Measurements from ENCODE around the gene TMEM59.
"Not testable (repeated sequence)": the region's sequence is repeated elsewhere in the genome, so short reads cannot be mapped to it uniquely, and the experiment has no call there.

The TMEM59 gene

DNA sequence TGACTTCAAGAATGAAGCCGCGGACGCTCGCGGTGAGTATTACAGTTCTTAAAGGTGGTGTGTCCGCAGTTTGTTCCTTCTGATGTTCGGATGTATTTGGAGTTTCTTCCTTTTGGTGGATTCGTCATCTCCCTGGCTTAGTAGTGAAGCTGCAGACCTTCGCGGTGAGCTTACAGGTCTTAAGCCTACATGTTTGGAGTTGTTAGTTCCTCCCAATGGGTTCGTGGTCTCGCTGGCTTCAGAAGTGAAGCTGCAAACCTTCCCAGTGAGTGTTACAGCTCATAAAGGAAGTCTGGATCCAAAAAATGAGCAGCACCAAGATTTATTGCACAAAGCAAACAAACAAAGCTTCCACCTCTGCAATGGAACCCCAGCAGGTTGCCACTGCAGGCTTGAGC, 49.8 kb downstream of the TMEM59 start:
- FAIRE-seq, result no peak
- TF ChIP-seq, protein P1, sequence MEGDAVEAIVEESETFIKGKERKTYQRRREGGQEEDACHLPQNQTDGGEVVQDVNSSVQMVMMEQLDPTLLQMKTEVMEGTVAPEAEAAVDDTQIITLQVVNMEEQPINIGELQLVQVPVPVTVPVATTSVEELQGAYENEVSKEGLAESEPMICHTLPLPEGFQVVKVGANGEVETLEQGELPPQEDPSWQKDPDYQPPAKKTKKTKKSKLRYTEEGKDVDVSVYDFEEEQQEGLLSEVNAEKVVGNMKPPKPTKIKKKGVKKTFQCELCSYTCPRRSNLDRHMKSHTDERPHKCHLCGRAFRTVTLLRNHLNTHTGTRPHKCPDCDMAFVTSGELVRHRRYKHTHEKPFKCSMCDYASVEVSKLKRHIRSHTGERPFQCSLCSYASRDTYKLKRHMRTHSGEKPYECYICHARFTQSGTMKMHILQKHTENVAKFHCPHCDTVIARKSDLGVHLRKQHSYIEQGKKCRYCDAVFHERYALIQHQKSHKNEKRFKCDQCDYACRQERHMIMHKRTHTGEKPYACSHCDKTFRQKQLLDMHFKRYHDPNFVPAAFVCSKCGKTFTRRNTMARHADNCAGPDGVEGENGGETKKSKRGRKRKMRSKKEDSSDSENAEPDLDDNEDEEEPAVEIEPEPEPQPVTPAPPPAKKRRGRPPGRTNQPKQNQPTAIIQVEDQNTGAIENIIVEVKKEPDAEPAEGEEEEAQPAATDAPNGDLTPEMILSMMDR (IDR thresholded peaks at IDR 0.05; ENCODE audit: insufficient read depth, missing control alignments), result no peak
- DNase-seq (ENCODE audit: insufficient read length, low spot score), result no peak

DNA sequence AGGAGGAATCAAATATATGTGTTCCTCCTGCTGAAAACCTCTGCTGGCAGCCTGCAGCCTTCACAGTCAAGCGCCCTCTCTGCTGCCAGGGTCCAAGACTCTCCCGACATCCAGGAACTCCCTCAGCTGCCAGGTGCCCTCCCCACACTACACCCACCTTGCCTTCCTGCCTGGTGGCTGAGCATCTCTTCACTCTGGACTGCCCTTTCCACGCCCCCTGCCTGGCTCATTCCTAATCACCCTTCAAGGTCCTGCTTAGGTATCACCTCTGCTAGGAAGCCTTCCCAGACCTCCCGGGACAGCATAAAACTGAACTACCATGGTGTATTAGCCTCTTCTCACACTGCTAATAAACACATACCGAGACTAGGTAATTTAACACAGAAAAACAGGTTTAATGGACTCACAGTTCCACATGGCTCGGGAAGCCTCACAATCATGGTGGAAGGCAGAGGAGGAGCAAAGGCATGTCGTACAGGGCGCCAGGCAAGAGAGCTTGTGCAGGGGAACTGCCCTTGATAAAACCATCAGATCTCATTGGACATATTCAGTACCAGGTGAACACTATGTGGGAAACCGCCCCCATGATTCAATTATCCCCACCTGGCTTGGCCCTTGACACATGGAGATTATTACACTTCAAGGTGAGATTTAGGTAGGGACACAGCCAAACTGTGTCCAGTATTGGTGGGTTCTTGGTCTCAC, 50.3 kb downstream of the TMEM59 start:
- FAIRE-seq (no peak), DNase-seq (ENCODE audit: insufficient read length, low spot score) (no peak)
- TF ChIP-seq, protein P1 (IDR thresholded peaks at IDR 0.05; ENCODE audit: insufficient read depth, missing control alignments), result no peak

DNA sequence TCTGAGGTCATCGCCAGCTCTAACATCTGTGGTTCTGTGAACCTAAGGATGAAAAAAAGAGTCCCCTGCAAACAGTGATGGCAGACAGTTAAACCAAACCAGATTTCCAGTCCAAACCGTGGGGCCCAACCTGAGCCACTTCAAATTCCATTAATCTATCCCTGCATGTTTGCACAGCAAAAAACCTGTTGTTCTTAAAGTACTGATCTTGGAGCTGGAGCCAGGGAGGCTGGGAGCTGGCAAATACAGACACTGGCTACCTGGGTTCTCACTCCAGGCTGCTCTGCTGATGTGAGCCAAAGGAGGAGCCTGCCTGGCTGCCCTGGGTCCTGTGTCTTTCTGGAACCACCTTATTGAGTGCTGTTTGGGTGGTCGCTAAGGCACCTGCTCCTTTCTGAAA, 51.4 kb downstream of the TMEM59 start:
- TF ChIP-seq, protein P1 (IDR thresholded peaks at IDR 0.05; ENCODE audit: insufficient read depth, missing control alignments), result no peak
- DNase-seq (ENCODE audit: insufficient read length, low spot score) (no peak), FAIRE-seq (no peak)

DNA sequence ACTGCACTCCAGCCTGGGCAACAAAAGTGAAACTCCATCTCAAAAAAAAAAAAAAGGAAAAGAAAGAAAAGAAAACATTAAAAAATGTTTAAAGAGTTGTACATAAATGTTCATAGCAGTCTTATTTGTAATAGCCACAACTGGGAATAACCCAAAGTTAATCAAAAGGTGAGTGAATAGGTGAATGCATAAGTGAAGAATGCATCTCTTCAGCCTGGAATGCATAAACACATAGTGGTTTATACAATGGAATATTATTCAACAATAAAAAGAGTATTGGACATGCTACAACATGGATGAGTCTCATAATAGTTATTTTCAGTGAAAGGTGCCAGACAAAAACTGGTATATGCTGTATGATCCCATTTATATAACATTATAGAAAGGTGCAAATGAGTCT, 53.1 kb downstream of the TMEM59 start:
- TF ChIP-seq, protein P1 (IDR thresholded peaks at IDR 0.05; ENCODE audit: insufficient read depth, missing control alignments), result no peak

DNA sequence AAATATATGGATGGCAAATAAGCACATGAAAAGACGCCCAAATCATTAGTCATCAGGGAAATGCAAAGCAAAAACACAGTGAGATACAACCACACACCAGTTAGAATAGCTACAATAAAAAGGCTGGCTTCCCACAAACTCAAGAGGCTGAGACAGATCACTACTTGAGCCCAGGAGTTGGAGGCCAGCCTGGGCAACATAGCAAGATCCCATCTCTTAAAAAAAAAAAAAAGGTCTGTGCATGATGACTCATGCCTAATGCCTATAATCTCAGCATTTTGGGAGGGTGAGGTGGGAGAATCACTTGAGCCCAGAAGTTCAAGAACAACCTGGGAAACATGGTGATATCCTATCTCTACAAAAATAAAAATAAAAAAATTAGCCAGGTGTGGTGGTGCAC, 54.8 kb downstream of the TMEM59 start:
- no peak for DNase-seq (ENCODE audit: insufficient read length, low spot score)
- no peak for FAIRE-seq
- TF ChIP-seq, protein P1 (IDR thresholded peaks at IDR 0.05; ENCODE audit: insufficient read depth, missing control alignments), result no peak

More for the DNA sequence above, 53.1 kb downstream of the TMEM59 start:
- FAIRE-seq (no peak), DNase-seq (ENCODE audit: insufficient read length, low spot score) (no peak)

DNA sequence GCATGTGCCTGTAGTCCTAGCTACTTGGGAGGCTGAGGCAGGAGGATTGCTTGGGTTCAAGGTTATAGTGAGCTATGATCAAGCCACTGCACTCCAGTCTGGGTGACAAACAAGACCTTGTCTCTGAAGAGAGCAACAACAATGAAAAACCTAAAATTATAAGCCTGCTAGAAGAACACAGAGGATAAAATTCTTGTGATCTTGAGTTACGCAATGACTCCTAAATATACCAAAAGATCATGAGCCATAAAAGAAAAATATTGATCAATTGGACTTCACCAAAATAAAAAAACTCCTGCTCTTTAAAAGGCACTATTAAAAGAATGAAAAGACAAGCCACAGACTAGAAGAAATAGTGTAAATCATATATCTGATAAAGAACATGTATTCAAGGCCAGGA, 57.3 kb downstream of the TMEM59 start:
- TF ChIP-seq, protein P1 (IDR thresholded peaks at IDR 0.05; ENCODE audit: insufficient read depth, missing control alignments), result no peak
- DNase-seq (ENCODE audit: insufficient read length, low spot score), result no peak
- FAIRE-seq, result no peak

DNA sequence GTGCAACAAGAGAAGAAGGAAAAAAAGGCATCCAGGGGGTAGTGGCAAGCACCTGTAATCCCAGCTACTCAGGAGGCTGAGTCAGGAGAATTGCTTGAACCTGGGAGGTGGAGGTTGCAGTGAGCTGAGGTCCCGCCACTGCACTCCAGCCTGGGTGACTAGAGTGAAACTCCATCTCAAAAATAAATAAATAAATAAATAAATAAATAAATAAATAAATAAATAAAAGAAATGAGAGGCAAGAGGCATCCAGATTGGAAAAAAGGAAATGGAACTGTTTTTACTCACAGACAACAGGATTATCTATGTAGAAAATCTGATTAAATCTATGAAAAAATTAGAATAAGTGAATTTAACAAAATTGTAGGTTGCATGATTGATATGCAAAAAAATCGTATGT, 58.5 kb downstream of the TMEM59 start:
- not testable (repeated sequence) for FAIRE-seq; DNase-seq (ENCODE audit: insufficient read length, low spot score)
